HG03439 (cell line): ENCODE measurements around the gene TMPRSS13.

Source experiments
- ATAC-seq: cut with Tn5 transposase; IDR thresholded peaks from one replicate; pipeline ENCODE4 v1.9.1; 2021; ENCODE audit warnings: mild to moderate bottlenecking, moderate library complexity; ENCODE audit not compliant: unreplicated experiment

The TMPRSS13 gene

DNA sequence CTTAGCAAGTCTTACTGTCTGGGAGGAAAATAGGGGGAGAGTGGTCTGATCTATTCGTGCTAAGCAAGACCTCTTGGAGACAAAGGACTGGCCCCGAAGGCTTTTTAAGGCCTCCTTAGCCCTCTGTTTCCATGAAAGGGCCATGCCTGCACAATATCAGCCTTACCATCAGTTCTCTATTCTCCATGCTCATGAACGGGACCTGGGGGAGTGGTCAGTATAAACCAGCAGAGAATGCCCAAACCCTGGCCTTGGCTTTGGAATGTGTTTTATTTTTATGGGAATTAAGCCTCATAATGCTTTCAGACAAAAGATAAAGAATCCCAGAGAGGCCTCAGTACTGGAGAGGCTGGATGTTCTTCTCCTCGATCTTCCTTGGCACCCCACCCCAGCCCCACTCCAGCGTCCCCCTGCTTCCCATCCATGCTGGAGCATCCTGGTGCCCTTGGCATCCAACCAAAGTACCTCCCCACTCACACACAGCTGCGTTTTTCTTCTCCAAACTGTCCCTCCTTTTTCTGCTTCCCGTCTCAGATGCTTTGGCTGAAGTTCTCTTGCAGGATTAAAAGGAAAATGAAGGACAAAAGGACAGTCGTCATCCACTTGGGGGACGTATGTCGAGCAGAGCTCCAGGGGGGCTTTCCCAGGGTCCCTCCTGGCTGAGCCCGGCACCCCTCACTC is 71.3 kb downstream of the TMPRSS13 start:
- ATAC-seq = no peak

GRCh38 chr11:117855912-117856651 is 73.1 kb downstream of the TMPRSS13 start:
- no peak for ATAC-seq

- ATAC-seq = no peak
Observed at GRCh38 chr11:117855186-117855845, 73.9 kb downstream of the TMPRSS13 start.

- no peak for ATAC-seq
Observed at GRCh38 chr11:117852309-117852708, 76.9 kb downstream of the TMPRSS13 start.

- no peak for ATAC-seq
Observed at GRCh38 chr11:117851852-117852251, 77.3 kb downstream of the TMPRSS13 start.

GRCh38 chr11:117851106-117851505 is 78.1 kb downstream of the TMPRSS13 start:
- ATAC-seq = no peak
